ENCODE results near the gene VTA1. TPM values are rescaled to one million over a fixed set of nuclear protein-coding genes. Genes with fewer than 3 reads are reported as not detected.
"Not testable (repeated sequence)": the region's sequence is repeated elsewhere in the genome, so short reads cannot be mapped to it uniquely, and the experiment has no call there.

The VTA1 gene
- total RNA-seq, 6 experiments from 2014 or later = 17.3 to 43.0 (median 23.4) TPM

DNA sequence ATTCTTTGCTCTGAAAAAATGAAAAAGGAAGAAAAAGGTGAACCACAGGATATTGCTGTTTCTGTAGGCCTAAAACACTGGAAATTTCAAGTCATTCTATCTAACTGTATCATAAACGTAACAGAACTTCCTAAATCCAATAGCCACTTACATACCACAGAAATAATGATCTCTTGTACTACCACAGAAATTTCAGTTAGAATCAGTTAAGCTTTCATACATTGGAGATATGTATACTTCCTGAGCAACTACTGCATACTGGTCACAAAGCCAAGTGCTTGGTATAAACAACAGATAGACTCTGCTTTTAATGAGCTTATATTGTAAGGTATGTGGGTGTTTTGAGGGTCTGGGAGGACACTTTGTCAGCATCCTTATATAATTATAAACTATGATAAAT, 38.6 kb downstream of the VTA1 start:
- H3K4me1 ChIP-seq = no peaks in the 10 kb centered on the region
- no peaks in the 10 kb centered on the region for H3K27me3 ChIP-seq
- H3K9me3 ChIP-seq = no peaks in the 10 kb centered on the region
- 63% methylated on average over 1 of the region's 1 CpG for WGBS (ENCODE audit: insufficient coverage, low coverage, low lambda C conversion rate, missing lambda C conversion rate)
- intact Hi-C loops (cut with DNase I) = no loop called here
- H3K4me3 ChIP-seq = no peak overlapping the region
- no peak overlapping the region for H3K27ac ChIP-seq
- H3K36me3 ChIP-seq = peaks cover 0 to 5% (median 2%) of the 10 kb centered on the region in 4 donors
- ATAC-seq (no peak), DNase-seq (no peak)
- TF ChIP-seq POLR2A (IDR thresholded peaks at IDR 0.05) = no peak
- TF ChIP-seq, protein P1, sequence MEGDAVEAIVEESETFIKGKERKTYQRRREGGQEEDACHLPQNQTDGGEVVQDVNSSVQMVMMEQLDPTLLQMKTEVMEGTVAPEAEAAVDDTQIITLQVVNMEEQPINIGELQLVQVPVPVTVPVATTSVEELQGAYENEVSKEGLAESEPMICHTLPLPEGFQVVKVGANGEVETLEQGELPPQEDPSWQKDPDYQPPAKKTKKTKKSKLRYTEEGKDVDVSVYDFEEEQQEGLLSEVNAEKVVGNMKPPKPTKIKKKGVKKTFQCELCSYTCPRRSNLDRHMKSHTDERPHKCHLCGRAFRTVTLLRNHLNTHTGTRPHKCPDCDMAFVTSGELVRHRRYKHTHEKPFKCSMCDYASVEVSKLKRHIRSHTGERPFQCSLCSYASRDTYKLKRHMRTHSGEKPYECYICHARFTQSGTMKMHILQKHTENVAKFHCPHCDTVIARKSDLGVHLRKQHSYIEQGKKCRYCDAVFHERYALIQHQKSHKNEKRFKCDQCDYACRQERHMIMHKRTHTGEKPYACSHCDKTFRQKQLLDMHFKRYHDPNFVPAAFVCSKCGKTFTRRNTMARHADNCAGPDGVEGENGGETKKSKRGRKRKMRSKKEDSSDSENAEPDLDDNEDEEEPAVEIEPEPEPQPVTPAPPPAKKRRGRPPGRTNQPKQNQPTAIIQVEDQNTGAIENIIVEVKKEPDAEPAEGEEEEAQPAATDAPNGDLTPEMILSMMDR (IDR thresholded peaks at IDR 0.05) = no peak

DNA sequence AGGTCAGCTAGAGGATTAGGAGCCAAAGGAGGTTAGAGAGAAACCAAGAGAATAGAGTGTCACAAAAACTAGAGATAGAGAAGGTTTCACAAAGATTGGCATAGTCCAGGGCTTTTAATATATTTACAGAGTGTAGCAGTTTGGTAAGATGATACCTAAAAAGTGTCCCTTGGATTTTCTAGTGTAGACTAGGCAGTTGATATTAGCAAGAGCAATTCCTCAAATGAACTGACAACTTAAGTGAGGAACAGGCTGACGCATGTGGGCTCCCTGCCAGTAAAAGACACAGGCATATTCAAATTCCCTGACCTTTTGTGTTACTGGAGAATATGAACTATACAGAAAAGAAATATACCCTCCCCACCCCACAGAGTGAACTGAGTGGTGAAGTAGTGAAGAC, 40.1 kb downstream of the VTA1 start:
- WGBS (ENCODE audit: insufficient coverage, low coverage, low lambda C conversion rate, missing lambda C conversion rate) = 62% methylated on average over 1 of the region's 1 CpG
- Histone ChIP-seq H3K27me3 (no peaks in the 10 kb centered on the region), H3K36me3 (peaks cover 0 to 6% (median 3%) of the 10 kb centered on the region in 4 donors), H3K27ac (no peak overlapping the region), H3K9me3 (no peaks in the 10 kb centered on the region), H3K4me1 (no peaks in the 10 kb centered on the region), H3K4me3 (no peak overlapping the region)
- intact Hi-C loops (cut with DNase I) = no loop called here
- TF ChIP-seq POLR2A (IDR thresholded peaks at IDR 0.05) = no peak
- TF ChIP-seq, protein P1 (IDR thresholded peaks at IDR 0.05) = no peak
- peak in 2 of 4 donors; percentile 24 to 50 for ATAC-seq
- peak in 2 of 3 donors; percentile 34 to 50 for DNase-seq

DNA sequence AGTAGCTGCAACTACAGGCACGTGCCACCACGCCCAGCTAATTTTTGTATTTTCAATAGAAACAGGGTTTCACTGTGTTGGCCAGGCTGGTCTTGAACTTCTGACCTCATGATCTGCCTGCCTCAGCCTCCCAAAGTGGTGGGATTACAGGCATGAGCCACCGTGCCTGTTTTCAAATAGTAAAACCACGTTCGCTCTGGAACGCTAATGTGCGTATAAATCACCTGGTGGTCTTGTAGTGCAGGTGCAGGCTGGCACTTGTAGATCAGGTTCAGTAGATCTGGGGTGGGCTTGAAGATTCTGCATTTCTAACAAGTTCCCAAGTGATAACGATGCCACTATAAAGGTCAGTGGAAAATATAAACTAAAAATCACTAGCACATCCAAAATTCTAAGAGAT, 41.3 kb downstream of the VTA1 start:
- DNase-seq; H3K27ac ChIP-seq; intact Hi-C loops (cut with DNase I); H3K4me3 ChIP-seq; H3K27me3 ChIP-seq; H3K36me3 ChIP-seq; H3K4me1 ChIP-seq; H3K9me3 ChIP-seq; ATAC-seq: not testable (repeated sequence)
- WGBS (ENCODE audit: insufficient coverage, low coverage, low lambda C conversion rate, missing lambda C conversion rate) = 97% methylated on average over 6 of the region's 8 CpGs

DNA sequence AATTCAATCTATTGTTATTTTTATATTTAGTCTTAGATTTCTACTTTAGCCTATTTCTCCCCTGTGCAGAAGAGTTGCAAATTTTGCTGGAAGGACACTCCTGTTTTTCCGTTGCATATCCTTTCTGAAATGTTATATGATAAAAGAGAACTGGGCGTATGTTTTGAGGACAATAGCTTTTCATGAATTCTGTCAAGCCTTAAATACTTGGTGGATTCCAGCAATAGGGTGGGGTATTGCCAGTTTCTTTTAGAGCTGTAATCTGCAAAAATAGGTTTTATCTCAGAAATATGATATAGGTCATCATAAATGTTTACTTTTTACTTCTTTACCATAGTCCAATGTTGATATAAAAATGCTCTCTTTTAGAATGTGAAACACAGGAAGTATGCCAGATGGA, 42.0 kb downstream of the VTA1 start:
- H3K9me3 ChIP-seq = no peaks in the 10 kb centered on the region
- no peak for ATAC-seq
- peaks cover 0 to 6% (median 3%) of the 10 kb centered on the region in 4 donors for H3K36me3 ChIP-seq
- no peaks in the 10 kb centered on the region for H3K27me3 ChIP-seq
- H3K4me3 ChIP-seq = no peak overlapping the region
- H3K27ac ChIP-seq = no peak overlapping the region
- WGBS (ENCODE audit: insufficient coverage, low coverage, low lambda C conversion rate, missing lambda C conversion rate) = 68% methylated on average over 2 of the region's 2 CpGs
- TF ChIP-seq, protein P1 (IDR thresholded peaks at IDR 0.05) = no peak
- no peak for TF ChIP-seq POLR2A (IDR thresholded peaks at IDR 0.05)
- intact Hi-C loops (cut with DNase I) = no loop called here
- DNase-seq = no peak
- H3K4me1 ChIP-seq = no peaks in the 10 kb centered on the region

DNA sequence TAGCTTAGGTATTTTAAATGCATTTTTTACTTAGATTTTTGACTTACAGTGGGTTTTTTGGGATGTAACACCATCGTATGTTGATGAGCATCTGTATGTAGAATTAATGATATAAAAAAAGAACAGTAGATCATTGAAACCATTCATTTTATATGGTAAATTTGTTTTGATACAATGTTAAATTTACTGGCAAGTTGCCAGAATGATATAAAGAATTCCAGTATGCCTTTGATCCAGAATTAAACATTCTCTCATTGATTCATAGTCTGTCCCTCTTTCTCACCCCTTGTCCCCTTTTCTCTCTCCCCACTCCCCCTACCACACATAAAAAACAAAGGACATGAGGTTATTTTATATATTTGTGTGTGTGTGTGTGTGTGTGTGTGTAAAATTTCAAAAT, 45.3 kb downstream of the VTA1 start:
- intact Hi-C loops (cut with DNase I) = no loop called here
- H3K36me3 ChIP-seq = peaks cover 0 to 6% (median 3%) of the 10 kb centered on the region in 4 donors
- WGBS (ENCODE audit: insufficient coverage, low coverage, low lambda C conversion rate, missing lambda C conversion rate) = 100% methylated on average over 1 of the region's 1 CpG
- H3K9me3 ChIP-seq = no peaks in the 10 kb centered on the region
- no peaks in the 10 kb centered on the region for H3K27me3 ChIP-seq
- H3K4me3 ChIP-seq = no peak overlapping the region
- H3K27ac ChIP-seq = no peak overlapping the region
- H3K4me1 ChIP-seq = no peaks in the 10 kb centered on the region
- DNase-seq (no peak), ATAC-seq (no peak)
- TF ChIP-seq, protein P1 (IDR thresholded peaks at IDR 0.05) = no peak
- TF ChIP-seq POLR2A (IDR thresholded peaks at IDR 0.05) = no peak
